WTC11 (cell line): ENCODE measurements around the gene CYB561D2. TPM values are rescaled to one million over a fixed set of nuclear protein-coding genes. Genes with fewer than 3 reads are reported as not detected.

Experiments
- ATF1 ChIP-seq: sonication (generic); formaldehyde crosslinking; IDR thresholded peaks from 2 replicates; pipeline ENCODE4 v1.8.1; 2023; ENCODE audit warnings: mild to moderate bottlenecking, moderate library complexity, missing genetic modification reagents
- ATF2 ChIP-seq: sonication (generic); formaldehyde crosslinking; IDR thresholded peaks from 2 replicates; pipeline ENCODE4 v1.8.1; 2022; ENCODE audit warnings: low read depth, missing genetic modification reagents, borderline replicate concordance
- CBFB ChIP-seq: sonication (generic); formaldehyde crosslinking; IDR thresholded peaks from 2 replicates; pipeline ENCODE4 v1.8.1; 2022; ENCODE audit warnings: mild to moderate bottlenecking, low read depth, missing genetic modification reagents
- CREB1 ChIP-seq: sonication (generic); formaldehyde crosslinking; IDR thresholded peaks from 2 replicates; pipeline ENCODE4 v1.8.0; 2023; ENCODE audit warnings: mild to moderate bottlenecking, missing genetic modification reagents
- E2F4 ChIP-seq: sonication (generic); formaldehyde crosslinking; IDR thresholded peaks from 2 replicates; pipeline ENCODE4 v1.8.1; 2022; ENCODE audit warnings: low read depth, mild to moderate bottlenecking, moderate library complexity, missing genetic modification reagents, borderline replicate concordance
- ETV6 ChIP-seq: sonication (generic); formaldehyde crosslinking; IDR thresholded peaks from 2 replicates; pipeline ENCODE4 v1.8.1; 2022; ENCODE audit warnings: mild to moderate bottlenecking, missing genetic modification reagents
- FOXK1 ChIP-seq: sonication (generic); formaldehyde crosslinking; IDR thresholded peaks from 2 replicates; pipeline ENCODE4 v1.8.0; 2022; ENCODE audit warnings: mild to moderate bottlenecking, moderate library complexity, missing genetic modification reagents
- GABPB1 ChIP-seq: sonication (generic); formaldehyde crosslinking; IDR thresholded peaks from 2 replicates; pipeline ENCODE4 v1.8.1; 2023; ENCODE audit warnings: mild to moderate bottlenecking, missing genetic modification reagents
- HMGA2 ChIP-seq: fragments of 250-450 bp; sonication (Bioruptor Pico); IDR thresholded peaks from 2 replicates; pipeline ENCODE4 v1.4.0; 2021; ENCODE audit warnings: mild to moderate bottlenecking, moderate library complexity
- HMGXB4 ChIP-seq: sonication (generic); formaldehyde crosslinking; IDR thresholded peaks from 2 replicates; pipeline ENCODE4 v1.8.1; 2023; ENCODE audit warnings: mild to moderate bottlenecking, moderate library complexity, missing genetic modification reagents
- NFYB ChIP-seq: sonication (generic); formaldehyde crosslinking; conservative IDR thresholded peaks from 2 replicates; pipeline ENCODE4 v1.8.0; 2022; ENCODE audit warnings: low read depth, missing genetic modification reagents
- NR1H2 ChIP-seq: sonication (generic); formaldehyde crosslinking; IDR thresholded peaks from 2 replicates; pipeline ENCODE4 v1.9.0; 2021; ENCODE audit warnings: mild to moderate bottlenecking, moderate library complexity, missing genetic modification reagents
- RELA ChIP-seq: sonication (generic); formaldehyde crosslinking; IDR thresholded peaks from 2 replicates; pipeline ENCODE4 v1.8.1; 2022; ENCODE audit warnings: missing genetic modification reagents, mild to moderate bottlenecking, borderline replicate concordance
- SMAD4 ChIP-seq: sonication (generic); formaldehyde crosslinking; IDR thresholded peaks from 2 replicates; pipeline ENCODE4 v1.8.0; 2022; ENCODE audit warnings: mild to moderate bottlenecking, missing genetic modification reagents
- TEAD1 ChIP-seq: sonication (generic); formaldehyde crosslinking; IDR thresholded peaks from 2 replicates; pipeline ENCODE4 v1.8.0; 2022; ENCODE audit warnings: mild to moderate bottlenecking, missing genetic modification reagents
- TEAD4 ChIP-seq: sonication (generic); formaldehyde crosslinking; IDR thresholded peaks from 2 replicates; pipeline ENCODE4 v1.8.0; 2022; ENCODE audit warnings: mild to moderate bottlenecking, missing genetic modification reagents
- ZNF281 ChIP-seq: sonication (generic); formaldehyde crosslinking; IDR thresholded peaks from 2 replicates; pipeline ENCODE4 v1.8.0; 2023; ENCODE audit warnings: mild to moderate bottlenecking, missing genetic modification reagents
- total RNA-seq: library from RNA; stranded (reverse); gene quantifications from 3 replicates; pipeline ENCODE4 v1.2.3, GENCODE V29; 2021
- TF ChIP-seq, protein P1 (sequence below): sonication (generic); formaldehyde crosslinking; IDR thresholded peaks from 2 replicates; pipeline ENCODE4 v1.8.0; 2022; ENCODE audit warnings: mild to moderate bottlenecking, missing genetic modification reagents
- TF ChIP-seq, protein P2 (sequence below): fragments of 250-450 bp; sonication (Bioruptor Pico); IDR thresholded peaks from 2 replicates; pipeline ENCODE4 v2.1.2; 2022; ENCODE audit warnings: mild to moderate bottlenecking, moderate library complexity
- TF ChIP-seq, protein P3 (sequence below): sonication (generic); formaldehyde crosslinking; conservative IDR thresholded peaks from 2 replicates; pipeline ENCODE4 v1.8.1; 2022; ENCODE audit warnings: mild to moderate bottlenecking, missing genetic modification reagents
- TF ChIP-seq, protein P4 (sequence below): fragments of 250-450 bp; sonication (Bioruptor Pico); IDR thresholded peaks from 2 replicates; pipeline ENCODE4 v1.9.0; 2021; ENCODE audit warnings: mild to moderate bottlenecking, borderline replicate concordance
- TF ChIP-seq, protein P5 (sequence below): sonication (generic); formaldehyde crosslinking; IDR thresholded peaks from 2 replicates; pipeline ENCODE4 v1.8.1; 2023; ENCODE audit warnings: mild to moderate bottlenecking, missing genetic modification reagents
- TF ChIP-seq, protein P6 (sequence below): sonication (generic); formaldehyde crosslinking; IDR thresholded peaks from 2 replicates; pipeline ENCODE4 v1.8.0; 2023; ENCODE audit warnings: missing genetic modification reagents

The CYB561D2 gene
- total RNA-seq, 1 experiment from 2014 or later = 9.8 TPM

DNA sequence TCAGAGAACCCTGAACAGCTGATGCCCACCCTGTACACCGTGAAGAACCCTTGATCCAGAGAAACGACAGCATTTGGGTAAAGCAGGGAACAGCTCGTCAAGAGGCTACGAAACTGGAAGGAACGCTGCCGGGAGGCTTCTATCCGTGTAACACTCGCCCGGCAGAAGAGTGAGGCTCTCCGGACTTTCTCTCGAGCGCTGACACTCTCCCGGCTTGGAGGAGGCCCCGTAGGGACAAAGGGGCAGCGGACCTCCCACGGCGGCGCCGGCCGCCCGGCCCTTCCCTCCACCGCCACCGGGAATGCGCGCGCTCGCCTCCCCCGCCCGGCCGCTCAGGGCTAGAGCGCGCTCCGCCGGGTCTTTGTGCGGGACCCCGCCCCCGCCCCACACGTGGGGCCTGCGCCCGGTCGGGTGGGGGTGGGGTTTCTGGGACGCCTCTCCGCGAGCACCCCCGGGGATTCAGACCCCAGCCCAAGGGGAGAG is 29.8 kb upstream of the CYB561D2 start (continued):
- TF ChIP-seq NR1H2 (CRISPR knock-in tag) (no peak), ZNF281 (CRISPR knock-in tag) (no peak), HMGXB4 (CRISPR knock-in tag) (no peak), NFYB (CRISPR knock-in tag) (no peak), TEAD4 (CRISPR knock-in tag) (no peak), RELA (peak; percentile 71; the same call in 1 of the 2 replicates), SMAD4 (CRISPR knock-in tag) (no peak), CBFB (CRISPR knock-in tag) (no peak), TEAD1 (CRISPR knock-in tag) (no peak), FOXK1 (CRISPR knock-in tag) (no peak; the same call in 1 of the 2 replicates), ATF2 (CRISPR knock-in tag) (no peak), GABPB1 (no peak), E2F4 (CRISPR knock-in tag) (no peak), HMGA2 (CRISPR knock-in tag) (no peak), ATF1 (CRISPR knock-in tag) (no peak), CREB1 (CRISPR knock-in tag) (no peak), ETV6 (no peak; the same call in 1 of the 2 replicates)
- TF ChIP-seq, protein P1, sequence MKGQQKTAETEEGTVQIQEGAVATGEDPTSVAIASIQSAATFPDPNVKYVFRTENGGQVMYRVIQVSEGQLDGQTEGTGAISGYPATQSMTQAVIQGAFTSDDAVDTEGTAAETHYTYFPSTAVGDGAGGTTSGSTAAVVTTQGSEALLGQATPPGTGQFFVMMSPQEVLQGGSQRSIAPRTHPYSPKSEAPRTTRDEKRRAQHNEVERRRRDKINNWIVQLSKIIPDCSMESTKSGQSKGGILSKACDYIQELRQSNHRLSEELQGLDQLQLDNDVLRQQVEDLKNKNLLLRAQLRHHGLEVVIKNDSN (CRISPR knock-in tag) = peak; percentile 58; the same call in 1 of the 2 replicates
- TF ChIP-seq, protein P2, sequence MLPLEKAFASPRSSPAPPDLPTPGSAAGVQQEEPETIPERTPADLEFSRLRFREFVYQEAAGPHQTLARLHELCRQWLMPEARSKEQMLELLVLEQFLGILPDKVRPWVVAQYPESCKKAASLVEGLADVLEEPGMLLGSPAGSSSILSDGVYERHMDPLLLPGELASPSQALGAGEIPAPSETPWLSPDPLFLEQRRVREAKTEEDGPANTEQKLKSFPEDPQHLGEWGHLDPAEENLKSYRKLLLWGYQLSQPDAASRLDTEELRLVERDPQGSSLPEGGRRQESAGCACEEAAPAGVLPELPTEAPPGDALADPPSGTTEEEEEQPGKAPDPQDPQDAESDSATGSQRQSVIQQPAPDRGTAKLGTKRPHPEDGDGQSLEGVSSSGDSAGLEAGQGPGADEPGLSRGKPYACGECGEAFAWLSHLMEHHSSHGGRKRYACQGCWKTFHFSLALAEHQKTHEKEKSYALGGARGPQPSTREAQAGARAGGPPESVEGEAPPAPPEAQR = no peak
- TF ChIP-seq, protein P3, sequence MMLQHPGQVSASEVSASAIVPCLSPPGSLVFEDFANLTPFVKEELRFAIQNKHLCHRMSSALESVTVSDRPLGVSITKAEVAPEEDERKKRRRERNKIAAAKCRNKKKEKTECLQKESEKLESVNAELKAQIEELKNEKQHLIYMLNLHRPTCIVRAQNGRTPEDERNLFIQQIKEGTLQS (CRISPR knock-in tag) = no peak
- TF ChIP-seq, protein P4, sequence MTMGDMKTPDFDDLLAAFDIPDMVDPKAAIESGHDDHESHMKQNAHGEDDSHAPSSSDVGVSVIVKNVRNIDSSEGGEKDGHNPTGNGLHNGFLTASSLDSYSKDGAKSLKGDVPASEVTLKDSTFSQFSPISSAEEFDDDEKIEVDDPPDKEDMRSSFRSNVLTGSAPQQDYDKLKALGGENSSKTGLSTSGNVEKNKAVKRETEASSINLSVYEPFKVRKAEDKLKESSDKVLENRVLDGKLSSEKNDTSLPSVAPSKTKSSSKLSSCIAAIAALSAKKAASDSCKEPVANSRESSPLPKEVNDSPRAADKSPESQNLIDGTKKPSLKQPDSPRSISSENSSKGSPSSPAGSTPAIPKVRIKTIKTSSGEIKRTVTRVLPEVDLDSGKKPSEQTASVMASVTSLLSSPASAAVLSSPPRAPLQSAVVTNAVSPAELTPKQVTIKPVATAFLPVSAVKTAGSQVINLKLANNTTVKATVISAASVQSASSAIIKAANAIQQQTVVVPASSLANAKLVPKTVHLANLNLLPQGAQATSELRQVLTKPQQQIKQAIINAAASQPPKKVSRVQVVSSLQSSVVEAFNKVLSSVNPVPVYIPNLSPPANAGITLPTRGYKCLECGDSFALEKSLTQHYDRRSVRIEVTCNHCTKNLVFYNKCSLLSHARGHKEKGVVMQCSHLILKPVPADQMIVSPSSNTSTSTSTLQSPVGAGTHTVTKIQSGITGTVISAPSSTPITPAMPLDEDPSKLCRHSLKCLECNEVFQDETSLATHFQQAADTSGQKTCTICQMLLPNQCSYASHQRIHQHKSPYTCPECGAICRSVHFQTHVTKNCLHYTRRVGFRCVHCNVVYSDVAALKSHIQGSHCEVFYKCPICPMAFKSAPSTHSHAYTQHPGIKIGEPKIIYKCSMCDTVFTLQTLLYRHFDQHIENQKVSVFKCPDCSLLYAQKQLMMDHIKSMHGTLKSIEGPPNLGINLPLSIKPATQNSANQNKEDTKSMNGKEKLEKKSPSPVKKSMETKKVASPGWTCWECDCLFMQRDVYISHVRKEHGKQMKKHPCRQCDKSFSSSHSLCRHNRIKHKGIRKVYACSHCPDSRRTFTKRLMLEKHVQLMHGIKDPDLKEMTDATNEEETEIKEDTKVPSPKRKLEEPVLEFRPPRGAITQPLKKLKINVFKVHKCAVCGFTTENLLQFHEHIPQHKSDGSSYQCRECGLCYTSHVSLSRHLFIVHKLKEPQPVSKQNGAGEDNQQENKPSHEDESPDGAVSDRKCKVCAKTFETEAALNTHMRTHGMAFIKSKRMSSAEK = no peak
- TF ChIP-seq, protein P5, sequence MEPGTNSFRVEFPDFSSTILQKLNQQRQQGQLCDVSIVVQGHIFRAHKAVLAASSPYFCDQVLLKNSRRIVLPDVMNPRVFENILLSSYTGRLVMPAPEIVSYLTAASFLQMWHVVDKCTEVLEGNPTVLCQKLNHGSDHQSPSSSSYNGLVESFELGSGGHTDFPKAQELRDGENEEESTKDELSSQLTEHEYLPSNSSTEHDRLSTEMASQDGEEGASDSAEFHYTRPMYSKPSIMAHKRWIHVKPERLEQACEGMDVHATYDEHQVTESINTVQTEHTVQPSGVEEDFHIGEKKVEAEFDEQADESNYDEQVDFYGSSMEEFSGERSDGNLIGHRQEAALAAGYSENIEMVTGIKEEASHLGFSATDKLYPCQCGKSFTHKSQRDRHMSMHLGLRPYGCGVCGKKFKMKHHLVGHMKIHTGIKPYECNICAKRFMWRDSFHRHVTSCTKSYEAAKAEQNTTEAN (CRISPR knock-in tag) = peak; percentile 38; the same call in 1 of the 2 replicates
- TF ChIP-seq, protein P6, sequence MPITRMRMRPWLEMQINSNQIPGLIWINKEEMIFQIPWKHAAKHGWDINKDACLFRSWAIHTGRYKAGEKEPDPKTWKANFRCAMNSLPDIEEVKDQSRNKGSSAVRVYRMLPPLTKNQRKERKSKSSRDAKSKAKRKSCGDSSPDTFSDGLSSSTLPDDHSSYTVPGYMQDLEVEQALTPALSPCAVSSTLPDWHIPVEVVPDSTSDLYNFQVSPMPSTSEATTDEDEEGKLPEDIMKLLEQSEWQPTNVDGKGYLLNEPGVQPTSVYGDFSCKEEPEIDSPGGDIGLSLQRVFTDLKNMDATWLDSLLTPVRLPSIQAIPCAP = no peak
